ENCODE measurements around the gene DHH.
A peak's percentile ranks its signal among the peaks of the same experiment; 100 is the strongest.

The DHH gene

DNA sequence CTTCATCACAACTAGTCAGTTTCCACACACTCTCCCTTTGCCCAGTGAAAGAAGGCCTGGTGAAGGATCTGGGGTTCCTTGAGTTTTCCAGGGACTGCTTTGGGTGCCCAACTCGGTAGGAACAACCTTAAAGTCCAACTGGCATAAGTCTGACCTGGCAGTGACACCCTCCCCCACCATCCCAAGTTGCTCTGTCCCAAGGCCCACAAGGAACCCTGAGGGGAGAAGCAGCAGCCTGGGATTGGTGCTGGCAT, 35.6 kb downstream of the DHH start:
- TF ChIP-seq, protein P1, sequence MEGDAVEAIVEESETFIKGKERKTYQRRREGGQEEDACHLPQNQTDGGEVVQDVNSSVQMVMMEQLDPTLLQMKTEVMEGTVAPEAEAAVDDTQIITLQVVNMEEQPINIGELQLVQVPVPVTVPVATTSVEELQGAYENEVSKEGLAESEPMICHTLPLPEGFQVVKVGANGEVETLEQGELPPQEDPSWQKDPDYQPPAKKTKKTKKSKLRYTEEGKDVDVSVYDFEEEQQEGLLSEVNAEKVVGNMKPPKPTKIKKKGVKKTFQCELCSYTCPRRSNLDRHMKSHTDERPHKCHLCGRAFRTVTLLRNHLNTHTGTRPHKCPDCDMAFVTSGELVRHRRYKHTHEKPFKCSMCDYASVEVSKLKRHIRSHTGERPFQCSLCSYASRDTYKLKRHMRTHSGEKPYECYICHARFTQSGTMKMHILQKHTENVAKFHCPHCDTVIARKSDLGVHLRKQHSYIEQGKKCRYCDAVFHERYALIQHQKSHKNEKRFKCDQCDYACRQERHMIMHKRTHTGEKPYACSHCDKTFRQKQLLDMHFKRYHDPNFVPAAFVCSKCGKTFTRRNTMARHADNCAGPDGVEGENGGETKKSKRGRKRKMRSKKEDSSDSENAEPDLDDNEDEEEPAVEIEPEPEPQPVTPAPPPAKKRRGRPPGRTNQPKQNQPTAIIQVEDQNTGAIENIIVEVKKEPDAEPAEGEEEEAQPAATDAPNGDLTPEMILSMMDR (IDR thresholded peaks at IDR 0.05; ENCODE audit: low read depth, low read length): no peak
- no peak for TF ChIP-seq EZH2phosphoT487 (IDR thresholded peaks at IDR 0.05; ENCODE audit: low read depth)
- H3K79me2 ChIP-seq (ENCODE audit: low read length): peaks cover 75% of the 10 kb centered on the region
- H3K9me3 ChIP-seq (ENCODE audit: insufficient read depth, low read length): no peaks in the 10 kb centered on the region
- H3K4me1 ChIP-seq (ENCODE audit: low read length): peaks cover 38% of the 10 kb centered on the region
- peak overlapping the region; percentile 97 for H3K4me2 ChIP-seq (ENCODE audit: low read length)
- H3K4me3 ChIP-seq (ENCODE audit: low read length): peak overlapping the region; percentile 96
- H3K36me3 ChIP-seq (replicated peaks; ENCODE audit: low read depth, low read length): peaks cover 15% of the 10 kb centered on the region
- H3K9ac ChIP-seq (ENCODE audit: low read length): peak overlapping the region; percentile 93
- no peak overlapping the region for H2AFZ ChIP-seq (ENCODE audit: low read depth, low read length)
- no peaks in the 10 kb centered on the region for H3K27me3 ChIP-seq (ENCODE audit: low read depth, low read length)
- peak overlapping the region; percentile 74 for H3K27ac ChIP-seq (ENCODE audit: low read length)
- H4K20me1 ChIP-seq (ENCODE audit: insufficient read depth, low read length): peaks cover 55% of the 10 kb centered on the region

- H3K4me2 ChIP-seq (ENCODE audit: low read length): peak overlapping the region; percentile 97
- TF ChIP-seq, protein P1 (IDR thresholded peaks at IDR 0.05; ENCODE audit: low read depth, low read length): no peak
- TF ChIP-seq EZH2phosphoT487 (IDR thresholded peaks at IDR 0.05; ENCODE audit: low read depth): no peak
- peaks cover 20% of the 10 kb centered on the region for H3K36me3 ChIP-seq (replicated peaks; ENCODE audit: low read depth, low read length)
- H3K9me3 ChIP-seq (ENCODE audit: insufficient read depth, low read length): no peaks in the 10 kb centered on the region
- H3K27ac ChIP-seq (ENCODE audit: low read length): peak overlapping the region; percentile 74; the same call in 1 of the 2 replicates
- H3K79me2 ChIP-seq (ENCODE audit: low read length): peaks cover 77% of the 10 kb centered on the region
- peak overlapping the region; percentile 93 for H3K9ac ChIP-seq (ENCODE audit: low read length)
- H3K27me3 ChIP-seq (ENCODE audit: low read depth, low read length): no peaks in the 10 kb centered on the region
- H3K4me3 ChIP-seq (ENCODE audit: low read length): peak overlapping the region; percentile 96
- H2AFZ ChIP-seq (ENCODE audit: low read depth, low read length): no peak overlapping the region
- H3K4me1 ChIP-seq (ENCODE audit: low read length): peaks cover 38% of the 10 kb centered on the region
- peaks cover 55% of the 10 kb centered on the region for H4K20me1 ChIP-seq (ENCODE audit: insufficient read depth, low read length)
These were observed 36.1 kb downstream of the DHH start for GRCh38 chr12:49058366-49059044.

DNA sequence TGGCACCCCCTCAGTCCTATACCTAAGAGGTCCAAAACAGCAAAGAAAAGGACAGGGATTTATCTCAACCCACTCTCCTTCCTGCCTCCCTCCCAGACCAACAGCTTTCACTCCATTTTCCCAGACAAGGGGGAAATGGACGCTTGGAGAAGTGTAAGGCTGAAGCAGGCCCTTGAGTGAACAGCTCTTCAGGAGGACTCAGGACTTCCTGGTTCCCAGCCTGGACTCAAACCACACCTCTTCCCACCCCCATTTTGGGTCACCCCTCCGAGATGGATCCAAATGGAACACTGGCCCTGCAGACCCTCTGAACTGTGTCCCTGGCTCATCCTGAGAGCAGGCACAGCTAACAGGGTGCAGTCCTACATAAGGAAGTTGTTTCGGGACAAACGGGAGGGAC, 36.7 kb downstream of the DHH start:
- Histone ChIP-seq H3K9me3 (ENCODE audit: insufficient read depth, low read length) (no peaks in the 10 kb centered on the region), H2AFZ (ENCODE audit: low read depth, low read length) (no peak overlapping the region), H3K4me3 (ENCODE audit: low read length) (peak overlapping the region; percentile 96), H3K27me3 (ENCODE audit: low read depth, low read length) (no peaks in the 10 kb centered on the region), H3K4me1 (ENCODE audit: low read length) (peaks cover 38% of the 10 kb centered on the region), H3K36me3 (replicated peaks; ENCODE audit: low read depth, low read length) (peaks cover 26% of the 10 kb centered on the region), H4K20me1 (ENCODE audit: insufficient read depth, low read length) (peaks cover 55% of the 10 kb centered on the region), H3K4me2 (ENCODE audit: low read length) (peak overlapping the region; percentile 97), H3K27ac (ENCODE audit: low read length) (no peak overlapping the region), H3K9ac (ENCODE audit: low read length) (peak overlapping the region; percentile 93), H3K79me2 (ENCODE audit: low read length) (peaks cover 77% of the 10 kb centered on the region)
- no peak for TF ChIP-seq EZH2phosphoT487 (IDR thresholded peaks at IDR 0.05; ENCODE audit: low read depth)
- TF ChIP-seq, protein P1 (IDR thresholded peaks at IDR 0.05; ENCODE audit: low read depth, low read length): no peak

GRCh38 chr12:49055978-49056754, 38.4 kb downstream of the DHH start:
- peaks cover 55% of the 10 kb centered on the region for H4K20me1 ChIP-seq (ENCODE audit: insufficient read depth, low read length)
- peak overlapping the region; percentile 97 for H3K4me2 ChIP-seq (ENCODE audit: low read length)
- H3K9me3 ChIP-seq (ENCODE audit: insufficient read depth, low read length): no peaks in the 10 kb centered on the region
- TF ChIP-seq, protein P1 (IDR thresholded peaks at IDR 0.05; ENCODE audit: low read depth, low read length): no peak
- TF ChIP-seq EZH2phosphoT487 (IDR thresholded peaks at IDR 0.05; ENCODE audit: low read depth): no peak
- H3K4me1 ChIP-seq (ENCODE audit: low read length): peaks cover 34% of the 10 kb centered on the region
- no peaks in the 10 kb centered on the region for H3K27me3 ChIP-seq (ENCODE audit: low read depth, low read length)
- peaks cover 35% of the 10 kb centered on the region for H3K36me3 ChIP-seq (replicated peaks; ENCODE audit: low read depth, low read length)
- no peak overlapping the region for H3K9ac ChIP-seq (ENCODE audit: low read length)
- H3K79me2 ChIP-seq (ENCODE audit: low read length): peaks cover 73% of the 10 kb centered on the region
- H3K4me3 ChIP-seq (ENCODE audit: low read length): peak overlapping the region; percentile 96; the same call in 1 of the 2 replicates
- no peak overlapping the region for H2AFZ ChIP-seq (ENCODE audit: low read depth, low read length)
- no peak overlapping the region for H3K27ac ChIP-seq (ENCODE audit: low read length)
